ENCODE data around the gene WDTC1. TPM values are rescaled to one million over a fixed set of nuclear protein-coding genes. Genes with fewer than 3 reads are reported as not detected.

Gene WDTC1
- total RNA-seq, 4 donors from 2014 or later: 24.8 to 38.1 (median 27.1) TPM

- no peak for TF ChIP-seq CTCF (IDR thresholded peaks at IDR 0.05)
Observed at GRCh38 chr1:27302612-27303011, 68.2 kb downstream of the WDTC1 start.

GRCh38 chr1:27303509-27303908 is 69.1 kb downstream of the WDTC1 start:
- TF ChIP-seq CTCF (IDR thresholded peaks at IDR 0.05): no peak
- no peak for ATAC-seq (ENCODE audit: low FRiP score)
- no peak for DNase-seq (ENCODE audit: low spot score)

More at GRCh38 chr1:27302612-27303011, 68.2 kb downstream of the WDTC1 start:
- DNase-seq (ENCODE audit: low spot score): no peak
- no peak for ATAC-seq (ENCODE audit: low FRiP score)

GRCh38 chr1:27306071-27306470 is 71.6 kb downstream of the WDTC1 start:
- no peak for ATAC-seq (ENCODE audit: low FRiP score)
- no peak for TF ChIP-seq CTCF (IDR thresholded peaks at IDR 0.05)
- DNase-seq (ENCODE audit: low spot score): no peak

GRCh38 chr1:27306892-27307761 is 72.7 kb downstream of the WDTC1 start:
- no peak for DNase-seq (ENCODE audit: low spot score)
- no peak for TF ChIP-seq CTCF (IDR thresholded peaks at IDR 0.05)
- ATAC-seq (ENCODE audit: low FRiP score): peak; percentile 34

GRCh38 chr1:27307874-27308598 is 73.6 kb downstream of the WDTC1 start:
- ATAC-seq (ENCODE audit: low FRiP score): no peak

GRCh38 chr1:27314169-27314568 is 79.7 kb downstream of the WDTC1 start:
- TF ChIP-seq CTCF (IDR thresholded peaks at IDR 0.05): no peak
- ATAC-seq (ENCODE audit: low FRiP score) (no peak), DNase-seq (ENCODE audit: low spot score) (no peak)

More at GRCh38 chr1:27307874-27308598, 73.6 kb downstream of the WDTC1 start:
- no peak for TF ChIP-seq CTCF (IDR thresholded peaks at IDR 0.05)
- DNase-seq (ENCODE audit: low spot score): no peak
